Heart left ventricle (tissue), 13 donors: Measurements from ENCODE around the gene OR1J1.

ENCODE experiments used
- POLR2A ChIP-seq, 2 donors: fragments of 450-650 bp; IDR thresholded peaks; one replicate each; pipeline ENCODE4 v1.6.1; 2017; ENCODE audit warnings: antibody characterized with exemption in 2 of 2, mild to moderate bottlenecking in 2 of 2, moderate library complexity in 2 of 2
- TF ChIP-seq, protein P1 (sequence below), 12 donors: fragments of 200-600 bp; sonication (generic) in 4 of 12; IDR thresholded peaks; one replicate each; pipeline versions ENCODE4 v1.5.0 to v1.8.0; 2018 to 2022; ENCODE audit warnings: antibody characterized with exemption in 12 of 12, mild to moderate bottlenecking in 5 of 12
- donor health status: ischemic (EF 13 %, LVEDD 7.1; RV severe dilation, severe dysfunction).
- donor health status: DM: no; HTN: yes; CAD: no.
- donor health status: DM: no; HTN: no; CAD: no.
- donor health status: ischemic (EF 25% LVEDD 6.9; RV normal size, moderate dysfunction).
- donor health status: ischemic (EF 25% LVEDD 5.7; RV mildly dilated, moderate dysfunction).
- donor health status: ischemic (EF 35%, LVEDD 5.7; RV mildly dilated, moderate dysfunction).
- donor health status: nonischemic (EF 11% LVEDD 7.7; RV severe dilation, severe dysfunction).
- donor health status: DM: yes; HTN: yes; CAD: no.
- donor health status: PGD.
- donor health status: ischemic (EF 29% LVEDD 5.4; RV normal size, mild dysfunction).
- donor health status: nonischemic (EF 23%, LVEDD 6.1; RV moderate dilation, normal function).

DNA sequence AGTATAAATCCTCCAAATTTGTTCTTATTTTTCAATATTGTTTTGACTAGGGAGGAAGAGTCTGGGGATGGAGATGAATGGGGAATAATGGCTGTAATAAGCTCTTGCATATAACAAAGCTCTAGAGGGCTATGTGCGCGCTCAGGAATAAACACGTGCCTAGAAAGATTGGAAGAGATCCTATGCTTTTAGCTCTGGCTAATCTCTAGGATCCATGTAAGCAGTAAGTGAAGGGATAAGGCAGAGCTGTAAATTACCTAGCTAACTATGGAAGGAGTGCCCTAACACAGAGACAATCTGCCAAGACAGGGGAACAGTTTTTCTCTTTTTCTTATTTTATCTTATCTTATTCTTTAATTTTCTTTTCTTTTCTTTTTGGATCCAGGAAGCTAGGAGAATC, 21.6 kb downstream of the OR1J1 start:
- TF ChIP-seq, protein P1, sequence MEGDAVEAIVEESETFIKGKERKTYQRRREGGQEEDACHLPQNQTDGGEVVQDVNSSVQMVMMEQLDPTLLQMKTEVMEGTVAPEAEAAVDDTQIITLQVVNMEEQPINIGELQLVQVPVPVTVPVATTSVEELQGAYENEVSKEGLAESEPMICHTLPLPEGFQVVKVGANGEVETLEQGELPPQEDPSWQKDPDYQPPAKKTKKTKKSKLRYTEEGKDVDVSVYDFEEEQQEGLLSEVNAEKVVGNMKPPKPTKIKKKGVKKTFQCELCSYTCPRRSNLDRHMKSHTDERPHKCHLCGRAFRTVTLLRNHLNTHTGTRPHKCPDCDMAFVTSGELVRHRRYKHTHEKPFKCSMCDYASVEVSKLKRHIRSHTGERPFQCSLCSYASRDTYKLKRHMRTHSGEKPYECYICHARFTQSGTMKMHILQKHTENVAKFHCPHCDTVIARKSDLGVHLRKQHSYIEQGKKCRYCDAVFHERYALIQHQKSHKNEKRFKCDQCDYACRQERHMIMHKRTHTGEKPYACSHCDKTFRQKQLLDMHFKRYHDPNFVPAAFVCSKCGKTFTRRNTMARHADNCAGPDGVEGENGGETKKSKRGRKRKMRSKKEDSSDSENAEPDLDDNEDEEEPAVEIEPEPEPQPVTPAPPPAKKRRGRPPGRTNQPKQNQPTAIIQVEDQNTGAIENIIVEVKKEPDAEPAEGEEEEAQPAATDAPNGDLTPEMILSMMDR (IDR thresholded peaks at IDR 0.05) = no peak
- TF ChIP-seq POLR2A (IDR thresholded peaks at IDR 0.05) = no peak
